Pericardium fibroblast (primary cell): ENCODE data around the gene PGAP1. TPM values are rescaled to one million over a fixed set of nuclear protein-coding genes. Genes with fewer than 3 reads are reported as not detected.

Experiments used
- total RNA-seq: library from RNA; depleted of rRNA; stranded (reverse); fragments of >200 nt; gene quantifications from 2 replicates; pipeline ENCODE4 v1.2.3, GENCODE V29; 2015

Gene PGAP1
- 5.3 and 6.8 TPM in 2 replicates for total RNA-seq

GRCh38 chr2:196926562-196927375, at the start of gene PGAP1:
Gene PGAP1, minus strand, starts transcription at chr2:196926707. Its CDS starts 91 bp downstream, at chr2:196926616.

GRCh38 chr2:196809260-196809659, 117.2 kb downstream of the PGAP1 start, which contains the start of gene C2orf66:
Gene C2orf66, minus strand, starts transcription at chr2:196809355. Its CDS starts 19 bp downstream, at chr2:196809336.

Other genes starting within 250 kb of the PGAP1 start
- gene GTF3C3, start 127.0 kb downstream of the PGAP1 start, total RNA-seq: 8.9 and 15.0 TPM in 2 replicates
- not detected in 2 replicates for gene C2orf66, start 117.4 kb downstream of the PGAP1 start, total RNA-seq